Measurements from ENCODE around the gene ARPC2. TPM values are rescaled to one million over a fixed set of nuclear protein-coding genes. Genes with fewer than 3 reads are reported as not detected.

Gene ARPC2
- total RNA-seq, 1 experiment from 2014 or later = 374 TPM

DNA sequence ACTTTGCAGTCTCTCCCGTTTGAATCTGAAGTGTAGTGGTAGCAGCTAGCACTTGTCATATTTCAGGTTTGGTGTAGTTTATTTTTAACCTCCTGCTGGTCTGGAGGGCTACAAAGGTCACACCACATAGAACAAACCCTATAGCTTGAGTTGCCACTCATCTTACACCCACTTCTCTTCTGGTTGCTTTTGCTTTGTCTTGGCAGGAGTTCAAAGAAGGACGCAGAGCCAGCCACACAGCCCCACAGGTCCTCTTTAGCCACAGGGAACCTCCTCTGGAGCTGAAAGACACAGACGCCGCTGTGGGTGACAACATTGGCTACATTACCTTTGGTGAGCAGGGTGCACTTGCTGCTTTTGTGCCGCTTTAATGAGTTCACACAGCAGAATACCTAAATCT lies 28.2 kb downstream of the ARPC2 start:
- CTCF ChIA-PET = interaction anchor here (0.7 kb wide), 1 partner anchor 9 kb away, joined by 4 read pairs; no protein-coding TSS in a partner anchor
- peaks cover 28% of the 10 kb centered on the region for H3K4me1 Mint-ChIP-seq (ENCODE audit: low read depth, unreplicated experiment)
- TF ChIP-seq, protein P1, sequence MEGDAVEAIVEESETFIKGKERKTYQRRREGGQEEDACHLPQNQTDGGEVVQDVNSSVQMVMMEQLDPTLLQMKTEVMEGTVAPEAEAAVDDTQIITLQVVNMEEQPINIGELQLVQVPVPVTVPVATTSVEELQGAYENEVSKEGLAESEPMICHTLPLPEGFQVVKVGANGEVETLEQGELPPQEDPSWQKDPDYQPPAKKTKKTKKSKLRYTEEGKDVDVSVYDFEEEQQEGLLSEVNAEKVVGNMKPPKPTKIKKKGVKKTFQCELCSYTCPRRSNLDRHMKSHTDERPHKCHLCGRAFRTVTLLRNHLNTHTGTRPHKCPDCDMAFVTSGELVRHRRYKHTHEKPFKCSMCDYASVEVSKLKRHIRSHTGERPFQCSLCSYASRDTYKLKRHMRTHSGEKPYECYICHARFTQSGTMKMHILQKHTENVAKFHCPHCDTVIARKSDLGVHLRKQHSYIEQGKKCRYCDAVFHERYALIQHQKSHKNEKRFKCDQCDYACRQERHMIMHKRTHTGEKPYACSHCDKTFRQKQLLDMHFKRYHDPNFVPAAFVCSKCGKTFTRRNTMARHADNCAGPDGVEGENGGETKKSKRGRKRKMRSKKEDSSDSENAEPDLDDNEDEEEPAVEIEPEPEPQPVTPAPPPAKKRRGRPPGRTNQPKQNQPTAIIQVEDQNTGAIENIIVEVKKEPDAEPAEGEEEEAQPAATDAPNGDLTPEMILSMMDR (IDR thresholded peaks at IDR 0.05; ENCODE audit: unreplicated experiment) = no peak
- intact Hi-C loops (cut with micrococcal nuclease; ENCODE audit: unreplicated experiment) = loop anchor here (5.0 kb wide), 1 partner anchor 58 kb away; no protein-coding TSS in a partner anchor
- no peak overlapping the region for H3K27ac Mint-ChIP-seq (ENCODE audit: unreplicated experiment)
- H3K9me3 Mint-ChIP-seq (ENCODE audit: low read depth, unreplicated experiment) = no peaks in the 10 kb centered on the region
- no TSS peak for BruUV-seq (replicated peaks)
- H3K4me3 Mint-ChIP-seq (ENCODE audit: low read depth, unreplicated experiment) = no peak overlapping the region
- no peaks in the 10 kb centered on the region for H3K27me3 Mint-ChIP-seq (ENCODE audit: unreplicated experiment)
- DNase-seq = no peak
- peaks cover 77% of the 10 kb centered on the region for H3K36me3 Mint-ChIP-seq (ENCODE audit: insufficient read depth, unreplicated experiment)

DNA sequence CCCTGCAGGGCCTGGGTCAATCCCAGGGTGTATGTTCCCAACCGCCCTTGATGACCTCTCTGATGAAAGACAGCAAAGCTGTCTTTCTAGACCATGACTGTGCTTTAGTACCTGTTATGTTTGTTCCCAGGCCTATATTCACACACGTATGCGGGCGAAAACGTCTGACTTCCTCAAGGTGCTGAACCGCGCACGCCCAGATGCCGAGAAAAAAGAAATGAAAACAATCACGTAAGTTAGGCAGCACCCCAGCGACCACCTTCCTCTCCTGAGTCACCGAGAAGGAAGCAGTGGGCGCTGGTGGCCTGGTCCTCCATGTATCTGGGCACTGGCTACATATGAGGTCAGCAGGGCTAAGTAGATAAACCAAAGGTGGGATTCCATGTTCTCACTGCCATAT lies 32.7 kb downstream of the ARPC2 start:
- H3K27me3 Mint-ChIP-seq (ENCODE audit: unreplicated experiment) = no peaks in the 10 kb centered on the region
- no peaks in the 10 kb centered on the region for H3K9me3 Mint-ChIP-seq (ENCODE audit: low read depth, unreplicated experiment)
- peaks cover 97% of the 10 kb centered on the region for H3K36me3 Mint-ChIP-seq (ENCODE audit: insufficient read depth, unreplicated experiment)
- DNase-seq = no peak
- no peak overlapping the region for H3K27ac Mint-ChIP-seq (ENCODE audit: unreplicated experiment)
- TF ChIP-seq, protein P1 (IDR thresholded peaks at IDR 0.05; ENCODE audit: unreplicated experiment) = no peak
- intact Hi-C loops (cut with micrococcal nuclease; ENCODE audit: unreplicated experiment) = loop anchor here (5.0 kb wide), 1 partner anchor 62 kb away; no protein-coding TSS in a partner anchor
- BruUV-seq (replicated peaks) = no TSS peak
- CTCF ChIA-PET = no interaction called here
- peaks cover 10% of the 10 kb centered on the region for H3K4me1 Mint-ChIP-seq (ENCODE audit: low read depth, unreplicated experiment)
- no peak overlapping the region for H3K4me3 Mint-ChIP-seq (ENCODE audit: low read depth, unreplicated experiment)

DNA sequence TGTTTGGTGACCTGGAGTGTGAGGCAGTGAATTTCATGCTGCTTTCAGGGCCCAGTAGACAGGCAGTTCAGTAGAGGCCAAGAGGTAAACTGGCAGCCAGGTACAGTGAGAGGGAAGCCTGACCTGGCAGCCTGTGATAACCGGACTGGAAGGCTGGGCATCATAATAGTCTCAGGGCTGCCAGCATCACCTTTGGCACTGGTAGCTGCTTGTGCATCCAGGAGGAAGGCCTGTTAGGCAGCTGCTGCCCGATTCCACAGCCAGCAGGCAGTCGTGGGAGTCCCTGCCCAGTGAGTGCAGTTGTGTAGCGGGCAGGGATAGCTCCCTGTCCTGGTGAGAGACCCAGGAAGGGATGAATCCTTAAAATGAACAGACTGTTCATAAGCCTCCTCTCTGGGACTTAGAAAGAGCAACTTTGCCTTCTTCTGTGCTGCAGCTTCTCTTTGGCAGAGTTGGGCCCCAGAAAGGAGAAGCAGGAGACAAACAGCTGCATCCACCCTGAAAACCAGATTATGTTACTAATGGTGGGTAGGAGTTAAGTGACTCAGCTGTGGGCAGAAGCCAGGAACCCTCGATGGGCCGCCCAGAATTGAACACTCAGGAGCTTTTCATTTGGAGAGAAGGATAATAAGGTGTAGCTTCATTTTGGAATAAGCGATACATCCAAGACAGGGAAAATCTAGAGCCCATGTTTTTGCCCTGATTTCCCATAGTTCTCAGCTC lies 35.7 kb downstream of the ARPC2 start:
- no TSS peak for BruUV-seq (replicated peaks)
- CTCF ChIA-PET = interaction anchor here (0.5 kb wide), 1 partner anchor 14 kb away, joined by 3 read pairs; no protein-coding TSS in a partner anchor
- H3K9me3 Mint-ChIP-seq (ENCODE audit: low read depth, unreplicated experiment) = no peaks in the 10 kb centered on the region
- TF ChIP-seq, protein P1 (IDR thresholded peaks at IDR 0.05; ENCODE audit: unreplicated experiment) = no peak
- no peaks in the 10 kb centered on the region for H3K4me1 Mint-ChIP-seq (ENCODE audit: low read depth, unreplicated experiment)
- intact Hi-C loops (cut with micrococcal nuclease; ENCODE audit: unreplicated experiment) = no loop called here
- H3K36me3 Mint-ChIP-seq (ENCODE audit: insufficient read depth, unreplicated experiment) = peaks cover 96% of the 10 kb centered on the region
- no peaks in the 10 kb centered on the region for H3K27me3 Mint-ChIP-seq (ENCODE audit: unreplicated experiment)
- H3K27ac Mint-ChIP-seq (ENCODE audit: unreplicated experiment) = no peak overlapping the region
- DNase-seq = no peak
- no peak overlapping the region for H3K4me3 Mint-ChIP-seq (ENCODE audit: low read depth, unreplicated experiment)

GRCh38 chr2:218253232-218253625 lies 36.2 kb downstream of the ARPC2 start:
- CTCF ChIA-PET = interaction anchor here (0.5 kb wide), 1 partner anchor 15 kb away, joined by 3 read pairs; no protein-coding TSS in a partner anchor
- BruUV-seq (replicated peaks) = no TSS peak
- no peak for DNase-seq
- Mint-ChIP-seq H3K9me3 (ENCODE audit: low read depth, unreplicated experiment) (no peaks in the 10 kb centered on the region), H3K36me3 (ENCODE audit: insufficient read depth, unreplicated experiment) (peaks cover 94% of the 10 kb centered on the region), H3K4me1 (ENCODE audit: low read depth, unreplicated experiment) (no peaks in the 10 kb centered on the region), H3K4me3 (ENCODE audit: low read depth, unreplicated experiment) (no peak overlapping the region), H3K27me3 (ENCODE audit: unreplicated experiment) (no peaks in the 10 kb centered on the region), H3K27ac (ENCODE audit: unreplicated experiment) (no peak overlapping the region)
- intact Hi-C loops (cut with micrococcal nuclease; ENCODE audit: unreplicated experiment) = no loop called here
- TF ChIP-seq, protein P1 (IDR thresholded peaks at IDR 0.05; ENCODE audit: unreplicated experiment) = no peak

All from Calu3 (cell line).